Smooth muscle cell (in vitro differentiated cells): ENCODE results near the gene MED27. TPM values are rescaled to one million over a fixed set of nuclear protein-coding genes. Genes with fewer than 3 reads are reported as not detected.

Experiments
- DNase-seq: peaks from one replicate; lab custom pipeline; 2025; ENCODE audit not compliant: unreplicated experiment; lab: John Stamatoyannopoulos, UW
- H2AFZ ChIP-seq: fragments of 200-600 bp; sonication (generic); 2 replicates; pipeline ENCODE4 v1.6.0; 2016; ENCODE audit warnings: antibody characterized with exemption, low read depth, mild to moderate bottlenecking
- H3F3A ChIP-seq: fragments of 200-600 bp; sonication (generic); 2 replicates; pipeline ENCODE4 v1.6.0; 2017; ENCODE audit warnings: antibody characterized with exemption, low read depth
- H3K27ac ChIP-seq: fragments of 200-600 bp; sonication (generic); 2 replicates; pipeline ENCODE4 v1.5.1; 2016; ENCODE audit warnings: low read depth, mild to moderate bottlenecking
- H3K27me3 ChIP-seq: fragments of 200-600 bp; sonication (generic); 2 replicates; pipeline ENCODE4 v1.6.1; 2016; ENCODE audit warnings: low read depth, mild to moderate bottlenecking
- H3K36me3 ChIP-seq: fragments of 200-600 bp; sonication (generic); 2 replicates; pipeline ENCODE4 v1.5.1; 2016; ENCODE audit warnings: low read depth
- H3K4me1 ChIP-seq: fragments of 200-600 bp; sonication (generic); 2 replicates; pipeline ENCODE4 v1.5.1; 2016; ENCODE audit warnings: low read depth
- H3K4me2 ChIP-seq: fragments of 200-600 bp; sonication (generic); 2 replicates; pipeline ENCODE4 v1.6.0; 2016; ENCODE audit warnings: mild to moderate bottlenecking
- H3K4me3 ChIP-seq: fragments of 200-600 bp; sonication (generic); 2 replicates; pipeline ENCODE4 v1.5.1; 2016; ENCODE audit warnings: mild to moderate bottlenecking
- H3K79me2 ChIP-seq: fragments of 200-600 bp; sonication (generic); 2 replicates; pipeline ENCODE4 v1.6.0; 2016; ENCODE audit warnings: low read depth, mild to moderate bottlenecking
- H3K9ac ChIP-seq: fragments of 200-600 bp; sonication (generic); 2 replicates; pipeline ENCODE4 v1.6.0; 2016; ENCODE audit warnings: low read depth
- H3K9me3 ChIP-seq: fragments of 200-600 bp; sonication (generic); replicated peaks from 2 replicates; pipeline ENCODE4 v1.5.1; 2016; ENCODE audit warnings: low read depth
- H4K20me1 ChIP-seq: fragments of 200-600 bp; sonication (generic); 2 replicates; pipeline ENCODE4 v1.6.0; 2016; ENCODE audit warnings: low read depth
- WGBS: methylation state at CpG from one replicate; pipeline ENCODE4 v1.1.7; 2016; ENCODE audit warnings: low lambda C conversion rate; 5-methylcytosine and 5-hydroxymethylcytosine counted together
- polyA plus RNA-seq: library from polyadenylated mRNA; unstranded; fragments of >200 nt; fragmentation: Nextera tagmentation; extraction: Ambion mirVana; gene quantifications from 2 replicates; pipeline ENCODE4 v1.2.1, GENCODE V29; 2016
- total RNA-seq: library from RNA; depleted of rRNA; stranded (reverse); fragments of >200 nt; gene quantifications from 2 replicates; pipeline ENCODE4 v1.2.3, GENCODE V29; 2014
- TF ChIP-seq, protein P1 (sequence below): fragments of 200-600 bp; sonication (generic); IDR thresholded peaks from 2 replicates; pipeline ENCODE4 v1.5.1; 2017; ENCODE audit warnings: borderline replicate concordance, mild to moderate bottlenecking, antibody characterized with exemption; ENCODE audit not compliant: insufficient read depth, poor library complexity, severe bottlenecking

Gene MED27
- total and polyA plus RNA-seq, 2 experiments from 2014 or later = 24.0 to 50.0 TPM

DNA sequence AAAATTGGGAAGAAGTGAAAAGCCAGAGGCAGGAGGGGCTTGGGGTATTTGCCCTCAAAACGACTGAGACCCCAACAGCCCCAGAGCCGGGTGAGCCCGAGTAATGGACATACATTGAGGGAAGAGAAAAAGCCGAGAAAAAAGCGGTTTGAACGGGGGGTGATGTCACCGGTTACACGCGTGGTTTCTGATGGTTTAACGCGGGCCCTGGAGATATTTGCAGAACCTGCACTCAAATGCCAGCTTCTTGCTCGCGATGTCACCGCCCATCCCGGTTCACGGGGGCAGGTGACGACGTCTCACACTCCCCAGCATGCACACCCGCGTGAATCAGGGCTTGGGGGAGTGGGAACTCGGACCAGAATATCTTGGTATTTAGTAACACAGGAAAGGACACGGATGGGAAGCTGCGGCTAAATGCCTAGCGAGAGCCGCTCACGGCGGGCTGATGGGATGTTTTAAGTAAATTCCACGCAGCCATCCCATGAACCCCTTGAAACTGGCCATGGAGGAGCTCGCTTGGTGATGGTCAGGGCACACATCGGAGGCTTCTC lies 237.8 kb downstream of the MED27 start:
- Histone ChIP-seq H3K4me3 (no peak overlapping the region), H3K9ac (no peak overlapping the region), H4K20me1 (no peaks in the 10 kb centered on the region), H3K4me2 (no peak overlapping the region), H3K27me3 (peaks cover 7% of the 10 kb centered on the region), H3K36me3 (no peaks in the 10 kb centered on the region), H2AFZ (no peak overlapping the region), H3K27ac (no peak overlapping the region), H3K79me2 (no peaks in the 10 kb centered on the region), H3F3A (no peaks in the 10 kb centered on the region), H3K4me1 (no peaks in the 10 kb centered on the region), H3K9me3 (no peaks in the 10 kb centered on the region)
- TF ChIP-seq, protein P1, sequence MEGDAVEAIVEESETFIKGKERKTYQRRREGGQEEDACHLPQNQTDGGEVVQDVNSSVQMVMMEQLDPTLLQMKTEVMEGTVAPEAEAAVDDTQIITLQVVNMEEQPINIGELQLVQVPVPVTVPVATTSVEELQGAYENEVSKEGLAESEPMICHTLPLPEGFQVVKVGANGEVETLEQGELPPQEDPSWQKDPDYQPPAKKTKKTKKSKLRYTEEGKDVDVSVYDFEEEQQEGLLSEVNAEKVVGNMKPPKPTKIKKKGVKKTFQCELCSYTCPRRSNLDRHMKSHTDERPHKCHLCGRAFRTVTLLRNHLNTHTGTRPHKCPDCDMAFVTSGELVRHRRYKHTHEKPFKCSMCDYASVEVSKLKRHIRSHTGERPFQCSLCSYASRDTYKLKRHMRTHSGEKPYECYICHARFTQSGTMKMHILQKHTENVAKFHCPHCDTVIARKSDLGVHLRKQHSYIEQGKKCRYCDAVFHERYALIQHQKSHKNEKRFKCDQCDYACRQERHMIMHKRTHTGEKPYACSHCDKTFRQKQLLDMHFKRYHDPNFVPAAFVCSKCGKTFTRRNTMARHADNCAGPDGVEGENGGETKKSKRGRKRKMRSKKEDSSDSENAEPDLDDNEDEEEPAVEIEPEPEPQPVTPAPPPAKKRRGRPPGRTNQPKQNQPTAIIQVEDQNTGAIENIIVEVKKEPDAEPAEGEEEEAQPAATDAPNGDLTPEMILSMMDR = no peak
- 93% methylated on average over 30 of the region's 30 CpGs for WGBS
- DNase-seq = no peak

GRCh38 chr9:131840751-131841702 lies 238.6 kb downstream of the MED27 start:
- H3K27me3 ChIP-seq = no peaks in the 10 kb centered on the region
- H2AFZ ChIP-seq = no peak overlapping the region
- H3F3A ChIP-seq = no peaks in the 10 kb centered on the region
- WGBS = 93% methylated on average over 25 of the region's 25 CpGs
- no peaks in the 10 kb centered on the region for H3K4me1 ChIP-seq
- H4K20me1 ChIP-seq = no peaks in the 10 kb centered on the region
- H3K4me2 ChIP-seq = no peak overlapping the region
- no peak overlapping the region for H3K9ac ChIP-seq
- no peaks in the 10 kb centered on the region for H3K9me3 ChIP-seq
- no peak for DNase-seq
- H3K36me3 ChIP-seq = no peaks in the 10 kb centered on the region
- H3K79me2 ChIP-seq = no peaks in the 10 kb centered on the region
- H3K27ac ChIP-seq = no peak overlapping the region
- TF ChIP-seq, protein P1 = no peak
- H3K4me3 ChIP-seq = no peak overlapping the region

DNA sequence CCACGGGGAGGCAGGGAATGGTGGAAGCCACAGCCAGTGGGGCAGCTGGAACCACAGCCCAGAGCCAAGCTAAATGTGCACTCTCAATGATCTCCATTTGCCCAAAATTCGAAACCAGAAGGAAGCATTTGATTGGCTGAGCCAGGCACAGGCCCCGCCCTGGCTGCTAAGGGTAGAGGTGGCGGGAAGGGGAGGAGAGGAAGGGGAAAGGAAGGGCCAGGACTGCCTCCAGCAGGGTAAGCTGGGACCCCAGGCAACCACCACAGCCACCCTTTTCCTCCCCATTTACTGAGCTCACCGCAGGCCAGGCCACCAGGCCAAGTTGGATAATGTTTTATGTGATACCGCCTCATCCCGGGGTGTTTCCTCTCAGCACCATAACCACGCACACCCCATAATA lies 239.4 kb downstream of the MED27 start:
- Histone ChIP-seq H2AFZ (no peak overlapping the region), H3F3A (no peaks in the 10 kb centered on the region), H4K20me1 (no peaks in the 10 kb centered on the region), H3K27me3 (no peaks in the 10 kb centered on the region), H3K9me3 (no peaks in the 10 kb centered on the region), H3K27ac (no peak overlapping the region), H3K36me3 (no peaks in the 10 kb centered on the region), H3K4me3 (no peak overlapping the region), H3K4me1 (no peaks in the 10 kb centered on the region), H3K9ac (no peak overlapping the region), H3K79me2 (no peaks in the 10 kb centered on the region), H3K4me2 (no peak overlapping the region)
- TF ChIP-seq, protein P1 = no peak
- WGBS = 90% methylated on average over 8 of the region's 8 CpGs
- DNase-seq = no peak
